Stimulated activated naive CD8-positive, alpha-beta T cell treated with anti-CD3 and anti-CD28 coated beads, Interleukin-15, Interleukin-2, amounts not matched to agents 100 U/mL and 50 U/mL, for 24 hours (primary cell): ENCODE measurements around the gene WDR35.
A peak's percentile ranks its signal among the peaks of the same experiment; 100 is the strongest.
"Not testable (repeated sequence)": the region's sequence is repeated elsewhere in the genome, so short reads cannot be mapped to it uniquely, and the experiment has no call there.

Experiments
- ATAC-seq: fragments of 150-1000 bp; cut with Tn5 transposase; one replicate; pipeline ENCODE4 v1.10.0; 2021
- DNase-seq: peaks from one replicate; pipeline ENCODE4 v3.0.0; 2021

WDR35 gene

GRCh38 chr2:19894134-19894792 is 95.6 kb downstream of the WDR35 start:
- DNase-seq (no peak), ATAC-seq (no peak)

- ATAC-seq, result no peak
These were observed 96.3 kb downstream of the WDR35 start for GRCh38 chr2:19893520-19894133.

GRCh38 chr2:19891971-19892370 is 97.9 kb downstream of the WDR35 start:
- ATAC-seq (peak; percentile 59), DNase-seq (peak; percentile 21)

More at GRCh38 chr2:19893520-19894133, 96.3 kb downstream of the WDR35 start:
- no peak for DNase-seq

GRCh38 chr2:19890104-19890503 is 99.8 kb downstream of the WDR35 start:
- DNase-seq (no peak), ATAC-seq (no peak)

- DNase-seq (no peak), ATAC-seq (no peak)
These were observed 101.1 kb downstream of the WDR35 start for GRCh38 chr2:19888831-19889230.

- ATAC-seq (no peak), DNase-seq (no peak)
These were observed 102.4 kb downstream of the WDR35 start for GRCh38 chr2:19887510-19887909.

GRCh38 chr2:19886261-19886660 is 103.6 kb downstream of the WDR35 start:
- no peak for ATAC-seq
- no peak for DNase-seq

GRCh38 chr2:19885791-19886190 is 104.1 kb downstream of the WDR35 start:
- DNase-seq, result no peak
- ATAC-seq, result no peak

- no peak for DNase-seq
- no peak for ATAC-seq
These were observed 105.8 kb downstream of the WDR35 start for GRCh38 chr2:19883971-19884720.

GRCh38 chr2:19883486-19883885 is 106.4 kb downstream of the WDR35 start:
- ATAC-seq (no peak), DNase-seq (no peak)

GRCh38 chr2:19882286-19882685 is 107.6 kb downstream of the WDR35 start:
- no peak for ATAC-seq
- no peak for DNase-seq

- DNase-seq (no peak), ATAC-seq (no peak)
These were observed 108.0 kb downstream of the WDR35 start for GRCh38 chr2:19881908-19882265.

- DNase-seq, result no peak
- no peak for ATAC-seq
These were observed 108.5 kb downstream of the WDR35 start for GRCh38 chr2:19881221-19881907.

GRCh38 chr2:19880191-19880590 is 109.7 kb downstream of the WDR35 start:
- not testable (repeated sequence) for ATAC-seq, DNase-seq

GRCh38 chr2:19879120-19879519 is 110.8 kb downstream of the WDR35 start:
- DNase-seq, result no peak
- ATAC-seq, result no peak

- ATAC-seq, result no peak
These were observed 111.4 kb downstream of the WDR35 start for GRCh38 chr2:19878268-19879046.

GRCh38 chr2:19876751-19877150 is 113.2 kb downstream of the WDR35 start:
- ATAC-seq (no peak), DNase-seq (no peak)

More at GRCh38 chr2:19878268-19879046, 111.4 kb downstream of the WDR35 start:
- DNase-seq, result no peak

- no peak for ATAC-seq
- no peak for DNase-seq
These were observed 114.6 kb downstream of the WDR35 start for GRCh38 chr2:19875280-19875679.

GRCh38 chr2:19874726-19875125 is 115.2 kb downstream of the WDR35 start:
- DNase-seq, result no peak
- no peak for ATAC-seq

- DNase-seq (no peak), ATAC-seq (no peak)
These were observed 116.9 kb downstream of the WDR35 start for GRCh38 chr2:19873014-19873413.

- no peak for ATAC-seq
These were observed 117.6 kb downstream of the WDR35 start for GRCh38 chr2:19872302-19872701.

GRCh38 chr2:19871836-19872235 is 118.1 kb downstream of the WDR35 start:
- no peak for DNase-seq

More at GRCh38 chr2:19872302-19872701, 117.6 kb downstream of the WDR35 start:
- DNase-seq, result no peak

More at GRCh38 chr2:19871836-19872235, 118.1 kb downstream of the WDR35 start:
- no peak for ATAC-seq
